Suprapubic skin (tissue), 4 donors: ENCODE measurements around the gene LRP3. TPM values are rescaled to one million over a fixed set of nuclear protein-coding genes. Genes with fewer than 3 reads are reported as not detected.
"Not testable (repeated sequence)": the region's sequence is repeated elsewhere in the genome, so short reads cannot be mapped to it uniquely, and the experiment has no call there.

Experiments
- DNase-seq, 2 donors: peaks; one replicate each; pipeline ENCODE4 v3.0.0-alpha.2; 2019; ENCODE audit warnings: low spot score in 2 of 2
- H3K27ac ChIP-seq: fragments of 200-600 bp; sonication (generic); one replicate; pipeline ENCODE4 v1.5.1; 2019
- H3K27me3 ChIP-seq: fragments of 200-600 bp; sonication (generic); one replicate; pipeline ENCODE4 v1.5.1; 2019
- H3K36me3 ChIP-seq: fragments of 200-600 bp; sonication (generic); one replicate; pipeline ENCODE4 v1.5.1; 2019
- H3K4me1 ChIP-seq: fragments of 200-600 bp; sonication (generic); one replicate; pipeline ENCODE4 v1.5.1; 2019
- H3K4me3 ChIP-seq: fragments of 200-600 bp; sonication (generic); one replicate; pipeline ENCODE4 v1.5.1; 2019; ENCODE audit warnings: mild to moderate bottlenecking
- H3K9me3 ChIP-seq: fragments of 200-600 bp; sonication (generic); one replicate; pipeline ENCODE4 v1.5.1; 2019
- EP300 ChIP-seq: sonication (generic); formaldehyde crosslinking; IDR thresholded peaks from one replicate; pipeline ENCODE4 v1.6.1; 2017; ENCODE audit warnings: antibody characterized with exemption
- POLR2A ChIP-seq, 2 donors: fragments of 450-650 bp; IDR thresholded peaks; one replicate each; pipeline ENCODE4 v1.6.1; 2017; ENCODE audit warnings: antibody characterized with exemption in 2 of 2, mild to moderate bottlenecking in 2 of 2, moderate library complexity in 2 of 2
- POLR2AphosphoS5 ChIP-seq, 3 donors: sonication (generic); formaldehyde crosslinking; IDR thresholded peaks; one replicate each; pipeline ENCODE4 v1.6.1; 2017; ENCODE audit warnings: antibody characterized with exemption in 3 of 3
- WGBS: methylation state at CpG from one replicate; pipeline ENCODE4 v1.1.5; 2018; 5-methylcytosine and 5-hydroxymethylcytosine counted together
- total RNA-seq, 4 donors: library from RNA; depleted of rRNA; stranded (reverse); fragments of >200 nt; gene quantifications; one replicate each; pipeline ENCODE4 v1.1.0, GENCODE V29; 2016
- TF ChIP-seq, protein P1 (sequence below), 2 donors: fragments of 200-600 bp in 1 of 2; fragments of 450-650 bp in 1 of 2; sonication (generic) in 1 of 2; IDR thresholded peaks; one replicate each; pipeline ENCODE4 v1.5.1; 2016 to 2019; ENCODE audit warnings: antibody characterized with exemption in 2 of 2, mild to moderate bottlenecking in 1 of 2, moderate library complexity in 1 of 2

LRP3 gene
- total RNA-seq, 4 donors from 2014 or later = 9.8 to 17.1 (median 14.0) TPM

DNA sequence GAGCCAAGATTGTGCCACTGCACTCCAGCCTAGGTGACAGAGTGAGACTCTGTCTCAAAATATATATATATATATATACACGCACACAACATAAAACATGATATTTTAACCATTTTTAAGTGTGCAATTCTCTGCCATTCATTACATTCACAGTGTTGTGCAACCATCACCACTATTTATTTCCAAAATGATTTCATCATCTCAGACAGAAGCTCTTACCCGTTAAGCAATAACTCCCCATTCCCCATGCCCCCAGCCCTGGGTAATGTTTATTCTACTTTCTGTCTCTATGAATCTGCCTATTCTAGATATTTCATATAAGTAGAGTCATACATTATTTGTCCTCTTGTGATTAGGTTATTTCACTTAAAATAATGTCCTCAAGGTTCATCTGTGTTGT, 42.0 kb upstream of the LRP3 start:
- H3K4me1 ChIP-seq = no peaks in the 10 kb centered on the region
- H3K9me3 ChIP-seq = no peaks in the 10 kb centered on the region
- H3K27me3 ChIP-seq = no peaks in the 10 kb centered on the region
- no peak for DNase-seq
- WGBS = 50% methylated on average over 2 of the region's 2 CpGs
- TF ChIP-seq EP300 (no peak), POLR2AphosphoS5 (IDR thresholded peaks at IDR 0.05) (no peak), POLR2A (IDR thresholded peaks at IDR 0.05) (no peak)
- TF ChIP-seq, protein P1, sequence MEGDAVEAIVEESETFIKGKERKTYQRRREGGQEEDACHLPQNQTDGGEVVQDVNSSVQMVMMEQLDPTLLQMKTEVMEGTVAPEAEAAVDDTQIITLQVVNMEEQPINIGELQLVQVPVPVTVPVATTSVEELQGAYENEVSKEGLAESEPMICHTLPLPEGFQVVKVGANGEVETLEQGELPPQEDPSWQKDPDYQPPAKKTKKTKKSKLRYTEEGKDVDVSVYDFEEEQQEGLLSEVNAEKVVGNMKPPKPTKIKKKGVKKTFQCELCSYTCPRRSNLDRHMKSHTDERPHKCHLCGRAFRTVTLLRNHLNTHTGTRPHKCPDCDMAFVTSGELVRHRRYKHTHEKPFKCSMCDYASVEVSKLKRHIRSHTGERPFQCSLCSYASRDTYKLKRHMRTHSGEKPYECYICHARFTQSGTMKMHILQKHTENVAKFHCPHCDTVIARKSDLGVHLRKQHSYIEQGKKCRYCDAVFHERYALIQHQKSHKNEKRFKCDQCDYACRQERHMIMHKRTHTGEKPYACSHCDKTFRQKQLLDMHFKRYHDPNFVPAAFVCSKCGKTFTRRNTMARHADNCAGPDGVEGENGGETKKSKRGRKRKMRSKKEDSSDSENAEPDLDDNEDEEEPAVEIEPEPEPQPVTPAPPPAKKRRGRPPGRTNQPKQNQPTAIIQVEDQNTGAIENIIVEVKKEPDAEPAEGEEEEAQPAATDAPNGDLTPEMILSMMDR (IDR thresholded peaks at IDR 0.05) = no peak
- H3K4me3 ChIP-seq = no peak overlapping the region
- H3K27ac ChIP-seq = no peak overlapping the region
- H3K36me3 ChIP-seq = no peaks in the 10 kb centered on the region

DNA sequence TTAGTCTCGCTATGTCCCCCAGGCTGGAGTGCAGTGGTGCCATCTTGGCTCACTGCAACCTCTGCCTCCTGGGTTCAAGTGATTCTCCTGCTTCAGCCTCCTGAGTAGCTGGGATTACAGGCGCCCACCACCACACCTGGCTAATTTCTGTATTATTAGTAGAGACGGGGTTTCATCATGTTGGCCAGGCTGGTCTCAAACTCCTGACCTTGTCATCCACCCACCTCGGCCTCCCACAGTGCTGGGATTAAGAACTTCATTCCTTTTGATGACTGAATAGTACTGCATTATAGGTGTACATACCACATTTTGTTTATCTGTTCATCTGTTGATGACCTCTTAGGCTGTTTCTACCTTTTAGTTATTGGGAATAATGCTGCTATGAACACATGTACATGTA, 41.5 kb upstream of the LRP3 start:
- not testable (repeated sequence) for DNase-seq, H3K4me1 ChIP-seq, H3K27me3 ChIP-seq, H3K4me3 ChIP-seq, H3K27ac ChIP-seq, H3K9me3 ChIP-seq, H3K36me3 ChIP-seq
- 66% methylated on average over 4 of the region's 4 CpGs for whole genome bisulfite sequencing

DNA sequence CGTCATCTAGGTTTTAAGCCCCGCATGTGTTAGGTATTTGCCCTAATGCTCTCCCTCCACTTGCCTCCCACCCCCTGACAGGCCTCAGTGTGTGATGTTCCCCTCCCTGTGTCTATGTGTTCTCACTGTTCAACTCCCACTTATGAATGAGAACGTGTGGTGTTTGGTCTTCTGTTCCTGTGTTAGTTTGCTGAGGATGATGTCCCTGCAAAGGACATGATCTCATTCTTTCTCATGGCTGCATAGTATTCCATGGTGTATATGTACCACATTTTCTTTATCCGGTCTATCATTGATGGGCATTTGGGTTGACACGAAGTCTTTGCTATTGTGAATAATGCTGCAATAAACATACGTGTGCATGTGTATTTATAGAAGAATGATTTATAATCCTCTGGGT, 39.8 kb upstream of the LRP3 start:
- not testable (repeated sequence) for H3K4me1 ChIP-seq, H3K9me3 ChIP-seq, H3K4me3 ChIP-seq, H3K36me3 ChIP-seq, H3K27me3 ChIP-seq, DNase-seq, H3K27ac ChIP-seq
- WGBS = 89% methylated on average over 6 of the region's 6 CpGs

DNA sequence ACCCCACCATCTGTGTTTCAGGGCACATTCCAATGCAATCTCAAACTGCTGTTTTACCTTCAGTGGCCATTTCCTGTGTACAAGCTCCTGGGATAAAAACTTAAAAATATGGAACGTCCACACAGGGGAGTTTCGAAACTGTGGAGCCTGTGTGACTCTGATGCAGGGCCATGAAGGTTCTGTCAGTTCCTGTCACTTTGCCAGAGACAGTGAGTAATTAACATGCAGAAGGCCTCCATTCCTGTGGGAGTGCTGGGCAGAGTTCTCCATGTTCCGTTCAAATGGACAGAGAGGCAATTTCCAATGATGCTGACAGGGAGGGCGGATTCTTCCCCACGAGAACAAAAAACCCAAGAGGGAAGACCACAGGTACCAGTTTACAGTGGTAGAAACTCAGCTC, 37.8 kb upstream of the LRP3 start:
- H3K9me3 ChIP-seq = no peaks in the 10 kb centered on the region
- TF ChIP-seq POLR2AphosphoS5 (IDR thresholded peaks at IDR 0.05) = no peak
- TF ChIP-seq POLR2A (IDR thresholded peaks at IDR 0.05) = no peak
- TF ChIP-seq EP300 = no peak
- TF ChIP-seq, protein P1 (IDR thresholded peaks at IDR 0.05) = no peak
- 77% methylated on average over 5 of the region's 5 CpGs for WGBS
- H3K4me3 ChIP-seq = no peak overlapping the region
- DNase-seq = no peak
- H3K36me3 ChIP-seq = no peaks in the 10 kb centered on the region
- H3K4me1 ChIP-seq = no peaks in the 10 kb centered on the region
- H3K27me3 ChIP-seq = no peaks in the 10 kb centered on the region
- no peak overlapping the region for H3K27ac ChIP-seq

DNA sequence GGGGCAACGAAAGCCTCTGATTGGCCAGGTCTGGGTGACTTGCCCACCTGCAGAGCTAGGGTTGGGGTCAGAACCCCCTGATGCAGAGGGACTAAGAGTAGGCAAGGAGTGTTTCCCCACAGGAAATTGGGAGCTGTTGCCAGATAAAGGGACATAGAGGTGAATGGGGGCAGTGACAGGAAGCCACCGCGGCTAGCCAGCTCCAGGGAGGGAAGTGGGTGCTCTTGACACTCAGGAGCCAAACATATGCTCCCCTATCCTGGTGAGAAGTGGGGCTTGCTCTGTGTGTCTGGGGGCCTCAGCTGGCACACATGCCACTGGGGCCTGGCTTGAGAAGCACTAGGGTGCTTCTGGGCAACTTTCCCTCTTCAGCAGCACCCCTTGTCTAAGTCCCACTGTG, 36.2 kb upstream of the LRP3 start:
- DNase-seq = no peak
- 60% methylated on average over 3 of the region's 3 CpGs for WGBS
- Histone ChIP-seq H3K27me3 (no peaks in the 10 kb centered on the region), H3K9me3 (no peaks in the 10 kb centered on the region), H3K36me3 (no peaks in the 10 kb centered on the region), H3K4me1 (no peaks in the 10 kb centered on the region), H3K27ac (no peak overlapping the region), H3K4me3 (no peak overlapping the region)
- no peak for TF ChIP-seq POLR2A (IDR thresholded peaks at IDR 0.05)
- no peak for TF ChIP-seq POLR2AphosphoS5 (IDR thresholded peaks at IDR 0.05)
- no peak for TF ChIP-seq EP300
- TF ChIP-seq, protein P1 (IDR thresholded peaks at IDR 0.05) = no peak

DNA sequence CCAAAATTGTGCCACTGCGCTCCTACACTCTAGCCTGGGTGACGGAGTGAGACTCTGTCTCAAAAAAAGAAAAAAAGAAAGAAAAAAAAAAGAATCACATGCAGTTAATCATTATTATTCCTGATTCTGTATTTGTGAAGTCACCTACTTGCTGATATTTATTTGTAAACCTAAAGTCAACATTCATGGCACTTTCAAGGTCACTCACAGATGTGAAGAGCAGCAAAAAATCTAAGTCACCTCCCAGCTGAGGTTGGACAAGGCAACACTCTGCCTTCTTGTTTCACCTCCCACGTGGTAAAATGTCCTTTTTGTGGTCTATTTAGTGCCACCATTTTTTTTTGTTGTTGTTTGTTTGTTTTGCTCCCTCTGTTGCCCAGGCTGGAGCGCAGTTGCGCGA, 35.8 kb upstream of the LRP3 start:
- WGBS = 95% methylated on average over 6 of the region's 6 CpGs
- no peaks in the 10 kb centered on the region for H3K4me1 ChIP-seq
- TF ChIP-seq, protein P1 (IDR thresholded peaks at IDR 0.05) = no peak
- TF ChIP-seq EP300 (no peak), POLR2AphosphoS5 (IDR thresholded peaks at IDR 0.05) (no peak), POLR2A (IDR thresholded peaks at IDR 0.05) (no peak)
- H3K27ac ChIP-seq = no peak overlapping the region
- no peak for DNase-seq
- no peak overlapping the region for H3K4me3 ChIP-seq
- no peaks in the 10 kb centered on the region for H3K9me3 ChIP-seq
- H3K36me3 ChIP-seq = no peaks in the 10 kb centered on the region
- no peaks in the 10 kb centered on the region for H3K27me3 ChIP-seq
